ENCODE results near the gene DACT3.

Gene DACT3

GRCh38 chr19:46697204-46697960 lies 36.4 kb upstream of the DACT3 start:
- no peak overlapping the region for H3K4me3 ChIP-seq (replicated peaks; ENCODE audit: low read depth, low read length)
- DNase-seq (ENCODE audit: low read depth) = peak; percentile 53
- no peak for TF ChIP-seq CTCF (IDR thresholded peaks at IDR 0.05; ENCODE audit: low read length, missing control alignments)

GRCh38 chr19:46696866-46697203 lies 35.9 kb upstream of the DACT3 start:
- H3K4me3 ChIP-seq (replicated peaks; ENCODE audit: low read depth, low read length) = no peak overlapping the region
- DNase-seq (ENCODE audit: low read depth) = no peak
- no peak for TF ChIP-seq CTCF (IDR thresholded peaks at IDR 0.05; ENCODE audit: low read length, missing control alignments)

GRCh38 chr19:46696052-46696451 lies 35.1 kb upstream of the DACT3 start:
- no peak overlapping the region for H3K4me3 ChIP-seq (replicated peaks; ENCODE audit: low read depth, low read length)
- DNase-seq (ENCODE audit: low read depth) = no peak
- TF ChIP-seq CTCF (IDR thresholded peaks at IDR 0.05; ENCODE audit: low read length, missing control alignments) = no peak

- TF ChIP-seq CTCF (IDR thresholded peaks at IDR 0.05; ENCODE audit: low read length, missing control alignments) = no peak
- no peak for DNase-seq (ENCODE audit: low read depth)
- no peak overlapping the region for H3K4me3 ChIP-seq (replicated peaks; ENCODE audit: low read depth, low read length)
Measured at GRCh38 chr19:46693760-46694159, 32.8 kb upstream of the DACT3 start.

GRCh38 chr19:46692918-46693722 lies 32.1 kb upstream of the DACT3 start:
- no peak for TF ChIP-seq CTCF (IDR thresholded peaks at IDR 0.05; ENCODE audit: low read length, missing control alignments)
- DNase-seq (ENCODE audit: low read depth) = peak; percentile 20
- no peak overlapping the region for H3K4me3 ChIP-seq (replicated peaks; ENCODE audit: low read depth, low read length)

GRCh38 chr19:46691948-46692347 lies 31.0 kb upstream of the DACT3 start:
- DNase-seq (ENCODE audit: low read depth) = no peak
- no peak for TF ChIP-seq CTCF (IDR thresholded peaks at IDR 0.05; ENCODE audit: low read length, missing control alignments)
- no peak overlapping the region for H3K4me3 ChIP-seq (replicated peaks; ENCODE audit: low read depth, low read length)

Measured in fibroblast of pulmonary artery (primary cell).